GM18951 (cell line): Measurements from ENCODE around the gene UNC45A.
"Not testable (repeated sequence)": the region's sequence is repeated elsewhere in the genome, so short reads cannot be mapped to it uniquely, and the experiment has no call there.

Experiments
- POLR2A ChIP-seq: IDR thresholded peaks from 4 replicates; pipeline ENCODE4 v1.6.1; 2011; ENCODE audit warnings: mild to moderate bottlenecking; ENCODE audit not compliant: insufficient read length, insufficient read depth; ENCODE audit errors: extremely low read depth
- in situ Hi-C: fragments of 300-500 bp; cut with MboI; formaldehyde crosslinking; loops from one replicate; pipeline ENCODE4 v1.12.0; 2022; ENCODE audit warnings: low sequenced_read_pairs, mixed read lengths, inconsistent platforms; ENCODE audit not compliant: unreplicated experiment

UNC45A gene

DNA sequence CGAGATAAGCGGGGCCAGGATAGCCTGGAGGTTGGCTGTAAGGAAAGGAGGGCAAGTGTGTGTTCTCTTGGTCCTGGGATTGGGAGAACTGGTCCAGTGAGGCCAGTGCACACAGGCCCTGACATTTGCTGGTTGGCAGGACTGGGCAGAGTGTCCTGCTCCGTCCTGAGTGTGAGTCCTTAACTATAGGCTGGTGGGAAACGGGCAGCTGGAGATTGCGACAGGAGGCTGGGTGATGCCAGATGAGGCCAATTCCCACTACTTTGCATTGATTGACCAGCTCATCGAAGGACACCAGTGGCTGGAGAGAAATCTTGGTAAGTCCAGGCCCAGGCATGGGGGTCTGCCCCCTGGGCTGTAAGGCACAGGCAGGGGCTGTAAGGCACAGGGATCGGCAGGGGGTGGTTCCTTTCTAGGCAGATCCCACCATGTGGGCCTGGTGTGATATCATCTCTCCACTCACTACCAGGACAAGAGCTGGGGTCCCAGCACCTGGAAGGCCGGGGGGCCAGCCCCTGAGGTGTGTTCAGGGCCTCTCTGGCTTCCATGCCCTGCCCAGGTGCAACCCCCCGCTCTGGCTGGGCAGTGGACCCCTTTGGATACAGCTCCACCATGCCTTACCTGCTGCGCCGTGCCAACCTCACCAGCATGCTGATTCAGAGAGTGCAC is 28.8 kb upstream of the UNC45A start:
- in situ Hi-C loops = no loop called here
- no peak for TF ChIP-seq POLR2A

GRCh38 chr15:90907051-90907660 is 27.9 kb upstream of the UNC45A start:
- in situ Hi-C loops = no loop called here
- no peak for TF ChIP-seq POLR2A

GRCh38 chr15:90907838-90908507 is 27.1 kb upstream of the UNC45A start:
- TF ChIP-seq POLR2A = no peak
- in situ Hi-C loops = no loop called here

GRCh38 chr15:90909449-90909848 is 25.6 kb upstream of the UNC45A start:
- in situ Hi-C loops = not testable (repeated sequence)

DNA sequence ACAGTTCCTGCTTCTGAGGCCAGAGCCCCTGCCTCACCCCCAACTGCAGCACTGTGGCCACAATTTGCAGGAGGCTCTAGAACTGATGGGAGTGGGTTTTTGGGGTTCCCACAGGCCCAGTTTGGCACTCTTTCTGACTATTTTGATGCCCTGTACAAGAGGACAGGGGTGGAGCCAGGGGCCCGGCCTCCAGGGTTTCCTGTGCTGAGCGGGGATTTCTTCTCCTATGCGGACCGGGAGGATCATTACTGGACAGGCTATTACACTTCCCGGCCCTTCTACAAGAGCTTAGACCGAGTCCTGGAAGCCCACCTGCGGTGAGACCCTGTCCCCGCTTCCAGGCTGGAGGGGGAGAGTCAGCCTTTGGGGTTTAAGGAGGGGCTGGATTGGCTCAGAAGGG is 25.1 kb upstream of the UNC45A start:
- no peak for TF ChIP-seq POLR2A
- in situ Hi-C loops = no loop called here

DNA sequence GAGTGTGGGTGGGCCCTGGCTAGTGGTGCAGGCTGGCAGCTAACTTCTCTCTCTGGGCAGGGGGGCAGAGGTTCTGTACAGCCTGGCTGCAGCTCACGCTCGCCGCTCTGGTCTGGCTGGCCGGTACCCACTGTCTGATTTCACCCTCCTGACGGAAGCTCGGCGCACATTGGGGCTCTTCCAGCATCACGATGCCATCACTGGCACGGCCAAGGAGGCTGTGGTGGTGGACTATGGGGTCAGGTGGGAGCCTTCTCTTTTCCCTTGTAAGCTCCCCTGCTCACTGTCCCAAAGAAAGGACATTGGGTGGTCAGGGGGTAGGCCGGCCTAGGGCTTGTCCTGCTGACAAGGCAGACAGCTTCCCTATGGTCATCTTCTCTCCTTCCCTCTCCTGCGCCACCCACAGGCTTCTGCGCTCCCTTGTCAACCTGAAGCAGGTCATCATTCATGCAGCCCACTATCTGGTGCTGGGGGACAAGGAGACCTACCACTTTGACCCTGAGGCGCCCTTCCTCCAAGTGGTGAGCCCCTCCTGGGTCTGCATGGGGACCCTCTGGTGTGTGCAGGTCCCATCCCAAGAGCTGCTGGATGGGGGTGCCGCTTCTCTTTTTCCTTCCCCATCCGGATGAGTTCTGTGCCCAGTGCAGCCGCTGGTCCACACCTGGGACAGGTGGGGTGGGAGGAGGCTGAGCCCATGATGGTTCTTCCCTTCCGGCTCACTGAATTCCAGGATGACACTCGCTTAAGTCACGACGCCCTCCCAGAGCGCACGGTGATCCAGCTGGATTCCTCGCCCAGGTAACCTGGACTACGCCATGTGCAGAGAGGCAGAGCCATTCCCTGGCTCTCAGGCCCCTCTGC is 24.4 kb upstream of the UNC45A start:
- no peak for TF ChIP-seq POLR2A
- in situ Hi-C loops = no loop called here

DNA sequence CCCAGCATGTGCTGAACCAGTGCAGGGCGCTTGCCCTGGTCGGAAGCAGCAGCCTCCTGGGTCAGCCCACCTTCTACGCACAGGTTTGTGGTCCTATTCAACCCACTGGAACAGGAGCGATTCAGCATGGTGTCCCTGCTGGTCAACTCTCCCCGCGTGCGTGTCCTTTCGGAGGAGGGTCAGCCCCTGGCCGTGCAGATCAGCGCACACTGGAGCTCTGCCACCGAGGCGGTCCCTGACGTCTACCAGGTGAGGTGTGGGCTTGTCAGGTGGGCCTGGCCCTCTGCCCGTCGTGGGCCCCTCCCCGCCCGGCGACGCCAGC is 23.8 kb upstream of the UNC45A start:
- no peak for TF ChIP-seq POLR2A
- in situ Hi-C loops = no loop called here

DNA sequence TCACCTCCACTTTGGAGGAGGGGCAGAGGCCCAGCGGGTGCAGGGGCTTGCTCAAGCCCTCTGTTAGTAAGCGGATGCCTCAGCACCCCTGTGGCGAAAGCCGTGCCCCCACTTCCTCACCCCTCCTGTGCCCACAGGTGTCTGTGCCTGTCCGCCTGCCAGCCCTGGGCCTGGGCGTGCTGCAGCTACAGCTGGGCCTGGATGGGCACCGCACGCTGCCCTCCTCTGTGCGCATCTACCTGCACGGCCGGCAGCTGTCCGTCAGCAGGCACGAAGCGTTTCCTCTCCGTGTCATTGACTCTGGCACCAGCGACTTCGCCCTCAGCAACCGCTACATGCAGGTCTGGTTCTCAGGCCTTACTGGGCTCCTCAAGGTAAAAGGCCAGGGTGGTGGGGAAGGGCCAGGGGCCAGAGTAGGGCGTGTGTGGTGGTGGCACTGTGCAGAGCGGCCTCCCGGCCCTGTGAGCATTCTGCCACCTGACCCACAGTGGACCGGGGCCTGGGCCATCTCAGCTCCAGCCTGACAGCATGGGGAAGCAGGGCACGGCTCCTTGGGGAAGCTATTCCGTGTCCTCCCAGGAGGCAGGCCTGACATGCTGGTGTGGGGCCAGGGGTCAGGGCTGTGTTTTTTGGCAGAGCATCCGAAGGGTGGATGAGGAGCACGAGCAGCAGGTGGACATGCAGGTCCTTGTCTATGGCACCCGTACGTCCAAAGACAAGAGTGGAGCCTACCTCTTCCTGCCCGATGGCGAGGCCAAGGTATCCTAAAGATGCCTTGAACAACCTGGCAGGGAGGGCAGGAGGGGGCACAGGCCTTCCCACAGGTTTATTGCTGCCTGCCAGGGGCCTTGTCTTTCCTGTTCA is 22.9 kb upstream of the UNC45A start:
- in situ Hi-C loops = no loop called here
- TF ChIP-seq POLR2A = no peak

DNA sequence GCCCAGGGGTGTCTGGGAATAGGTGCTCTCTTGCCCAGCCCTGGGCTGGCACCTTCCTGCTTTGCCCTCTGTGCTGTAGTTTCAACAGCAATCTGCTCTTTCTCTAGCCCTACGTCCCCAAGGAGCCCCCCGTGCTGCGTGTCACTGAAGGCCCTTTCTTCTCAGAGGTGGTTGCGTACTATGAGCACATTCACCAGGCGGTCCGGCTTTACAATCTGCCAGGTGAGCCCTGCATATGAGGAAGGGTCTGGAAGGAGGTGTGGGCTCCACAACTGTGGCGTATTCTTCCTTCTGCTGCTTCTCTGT is 22.4 kb upstream of the UNC45A start:
- in situ Hi-C loops = no loop called here
- TF ChIP-seq POLR2A = no peak

- in situ Hi-C loops = no loop called here
- TF ChIP-seq POLR2A = no peak
These were observed 21.6 kb upstream of the UNC45A start for GRCh38 chr15:90913398-90913944.

DNA sequence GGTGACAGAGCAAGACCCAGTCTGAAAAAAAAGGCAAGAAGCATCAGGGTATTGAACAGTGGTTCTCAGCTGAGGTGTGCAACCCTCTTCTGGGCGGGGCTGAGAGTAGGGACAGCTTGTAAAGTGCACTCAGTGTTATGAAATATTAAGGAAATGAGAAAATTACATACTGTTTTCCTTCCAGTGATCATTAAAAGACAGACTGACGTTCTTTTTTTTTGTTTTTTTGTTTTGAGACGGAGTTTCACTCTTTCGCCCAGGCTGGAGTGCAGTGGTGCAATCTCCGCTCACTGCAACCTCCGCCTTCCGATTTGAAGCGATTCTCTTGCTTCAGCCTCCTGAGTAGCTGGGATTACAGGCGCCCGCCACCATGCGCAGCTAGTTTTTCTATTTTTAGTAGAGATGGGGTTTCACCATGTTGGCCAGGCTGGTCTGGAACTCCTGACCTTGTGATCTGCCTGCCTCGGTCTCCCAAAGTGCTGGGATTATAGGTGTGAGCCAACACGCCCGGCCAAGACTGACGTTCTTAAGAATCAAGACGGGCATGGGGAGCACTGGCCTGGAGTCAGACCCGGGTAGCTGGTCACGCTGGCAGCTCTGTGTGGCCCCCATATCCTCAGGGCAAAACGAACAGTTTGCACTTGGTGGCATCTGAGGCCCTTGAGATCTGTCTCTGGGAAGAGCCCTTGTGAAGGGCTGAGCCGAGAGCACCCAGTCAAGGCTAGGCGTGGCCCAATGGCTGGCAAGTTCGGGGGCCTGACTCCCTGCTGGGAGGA is 20.6 kb upstream of the UNC45A start:
- TF ChIP-seq POLR2A = no peak

GRCh38 chr15:90915216-90915807 is 19.8 kb upstream of the UNC45A start:
- TF ChIP-seq POLR2A = no peak
- in situ Hi-C loops = no loop called here

More for the DNA sequence above, 20.6 kb upstream of the UNC45A start:
- in situ Hi-C loops = no loop called here
